ENCODE measurements around the gene SEPTIN6.

Gene SEPTIN6

DNA sequence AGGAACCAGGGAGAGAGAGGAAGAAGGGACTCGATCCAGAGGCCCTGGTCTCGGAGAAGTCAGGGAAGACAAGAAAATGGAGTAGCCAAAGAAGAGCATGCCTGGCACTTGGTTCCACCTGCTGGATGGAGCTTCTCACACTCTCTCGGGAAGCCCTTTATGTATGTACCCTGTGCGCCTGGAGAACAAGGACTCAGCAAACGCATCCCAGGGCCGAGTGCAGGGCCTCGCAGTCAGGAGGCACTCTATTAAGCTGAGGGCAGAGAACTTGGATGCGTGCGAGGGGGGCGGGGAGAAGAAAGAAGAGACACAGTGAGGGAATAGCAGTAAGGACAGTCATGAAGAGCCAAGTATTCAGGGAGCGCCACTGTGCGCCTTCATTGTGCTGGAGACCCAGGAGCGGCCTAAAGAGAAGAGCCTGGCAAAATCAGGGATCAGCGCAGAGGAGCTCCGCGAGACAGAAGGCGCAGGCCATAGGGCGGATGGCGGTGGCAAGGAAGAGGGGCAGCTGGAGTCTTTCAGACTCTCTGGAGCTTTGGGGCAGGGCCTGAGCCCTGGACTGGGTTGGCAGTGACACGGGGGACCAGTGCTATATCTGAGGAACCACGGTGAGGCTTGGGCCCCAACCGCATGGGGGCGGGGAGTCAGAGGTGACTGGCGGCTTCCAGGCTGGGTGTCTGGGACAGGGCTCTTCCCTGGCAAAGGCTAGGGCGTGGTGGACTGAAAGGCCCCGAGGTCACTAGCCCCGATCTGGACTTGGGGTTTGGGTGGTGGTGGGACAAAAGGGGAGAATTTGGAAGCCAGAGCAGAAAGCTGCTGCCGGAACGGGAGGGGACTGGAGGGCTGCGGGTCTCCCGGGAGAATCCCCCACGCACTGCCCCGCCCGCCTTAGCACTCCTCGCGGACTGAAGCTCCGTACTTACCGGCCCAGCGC lies 1.9 kb upstream of the SEPTIN6 start:
- no peaks in the 10 kb centered on the region for H3K36me3 ChIP-seq (replicated peaks)
- no peak overlapping the region for H3K27ac ChIP-seq
- no peak overlapping the region for H3K4me3 ChIP-seq (ENCODE audit: low read depth, low read length)
- no peaks in the 10 kb centered on the region for H3K27me3 ChIP-seq (replicated peaks)
- in situ Hi-C loops (cut with HindIII; ENCODE audit: low pct_ligation_motif_present, low sequenced_read_pairs) = no loop called here
- TF ChIP-seq, protein P1, sequence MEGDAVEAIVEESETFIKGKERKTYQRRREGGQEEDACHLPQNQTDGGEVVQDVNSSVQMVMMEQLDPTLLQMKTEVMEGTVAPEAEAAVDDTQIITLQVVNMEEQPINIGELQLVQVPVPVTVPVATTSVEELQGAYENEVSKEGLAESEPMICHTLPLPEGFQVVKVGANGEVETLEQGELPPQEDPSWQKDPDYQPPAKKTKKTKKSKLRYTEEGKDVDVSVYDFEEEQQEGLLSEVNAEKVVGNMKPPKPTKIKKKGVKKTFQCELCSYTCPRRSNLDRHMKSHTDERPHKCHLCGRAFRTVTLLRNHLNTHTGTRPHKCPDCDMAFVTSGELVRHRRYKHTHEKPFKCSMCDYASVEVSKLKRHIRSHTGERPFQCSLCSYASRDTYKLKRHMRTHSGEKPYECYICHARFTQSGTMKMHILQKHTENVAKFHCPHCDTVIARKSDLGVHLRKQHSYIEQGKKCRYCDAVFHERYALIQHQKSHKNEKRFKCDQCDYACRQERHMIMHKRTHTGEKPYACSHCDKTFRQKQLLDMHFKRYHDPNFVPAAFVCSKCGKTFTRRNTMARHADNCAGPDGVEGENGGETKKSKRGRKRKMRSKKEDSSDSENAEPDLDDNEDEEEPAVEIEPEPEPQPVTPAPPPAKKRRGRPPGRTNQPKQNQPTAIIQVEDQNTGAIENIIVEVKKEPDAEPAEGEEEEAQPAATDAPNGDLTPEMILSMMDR (IDR thresholded peaks at IDR 0.05; ENCODE audit: low read depth, low read length, missing control alignments) = peak; percentile 13
- no peak for DNase-seq

DNA sequence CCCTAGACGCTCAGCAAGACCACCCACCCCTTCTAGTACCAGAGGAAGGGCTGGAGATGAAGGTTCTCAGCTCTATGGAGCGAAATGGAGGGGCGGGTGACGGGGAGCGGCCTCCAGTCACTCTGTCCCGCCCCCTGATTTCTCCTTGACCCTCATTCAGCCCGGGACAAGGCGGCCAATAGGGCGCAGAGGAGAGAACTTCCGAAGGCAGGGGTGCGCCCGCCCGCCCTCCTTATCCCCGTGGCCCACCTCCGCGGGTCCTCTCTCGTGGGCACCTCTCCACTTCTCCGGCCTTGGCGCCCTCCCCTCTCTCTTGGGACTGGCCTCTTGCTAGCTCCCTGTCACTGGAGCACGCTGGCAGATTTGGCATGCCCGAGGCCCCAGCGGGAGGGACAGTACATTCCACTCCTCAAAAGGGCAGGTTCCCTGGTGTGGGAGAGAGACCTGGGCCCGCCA lies 1.1 kb upstream of the SEPTIN6 start:
- in situ Hi-C loops (cut with HindIII; ENCODE audit: low pct_ligation_motif_present, low sequenced_read_pairs) = no loop called here
- no peak overlapping the region for H3K27ac ChIP-seq
- H3K36me3 ChIP-seq (replicated peaks) = no peaks in the 10 kb centered on the region
- H3K27me3 ChIP-seq (replicated peaks) = no peaks in the 10 kb centered on the region
- DNase-seq = no peak
- no peak overlapping the region for H3K4me3 ChIP-seq (ENCODE audit: low read depth, low read length)
- TF ChIP-seq, protein P1 (IDR thresholded peaks at IDR 0.05; ENCODE audit: low read depth, low read length, missing control alignments) = no peak

DNA sequence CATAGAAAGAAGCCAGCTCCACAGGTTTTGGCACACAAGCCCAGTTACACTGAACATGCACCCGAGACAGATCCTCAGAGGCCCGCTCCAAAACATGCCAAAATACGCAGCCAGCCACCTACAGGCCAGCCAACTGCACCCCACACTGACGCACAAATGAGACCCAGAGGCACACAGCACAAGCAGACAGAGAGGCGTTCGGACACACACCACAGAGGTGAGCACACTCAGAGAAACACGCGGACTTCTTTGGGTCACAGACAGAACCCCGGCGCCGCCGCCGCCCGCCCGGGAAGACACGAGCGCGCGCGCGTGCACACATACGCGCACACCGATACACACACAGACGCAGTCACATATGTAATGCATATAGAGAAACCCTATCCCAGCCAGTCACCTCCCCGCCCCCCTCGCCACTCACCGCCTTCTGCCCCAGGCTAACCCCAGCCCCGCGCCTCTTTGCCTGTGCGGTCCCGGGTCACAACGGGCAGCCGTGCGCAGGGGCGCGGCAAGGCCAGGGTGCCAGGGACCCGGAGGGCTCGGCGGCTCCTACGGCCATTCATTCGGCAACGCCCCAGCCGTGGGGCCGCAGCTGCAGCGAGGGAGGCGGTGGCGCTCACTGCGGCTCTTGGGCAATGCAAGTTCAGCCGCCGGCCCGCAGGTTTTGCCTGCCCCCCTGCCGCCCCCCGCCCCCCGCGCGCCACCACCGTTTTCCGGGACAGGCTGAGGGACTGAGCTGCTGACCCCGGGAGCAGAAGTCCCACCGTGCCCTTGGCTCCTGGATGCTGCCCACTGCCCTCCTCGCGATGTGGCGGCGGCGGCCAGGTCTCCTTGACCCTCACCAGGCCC lies 553 bp downstream of the SEPTIN6 start:
- H3K27me3 ChIP-seq (replicated peaks) = no peaks in the 10 kb centered on the region
- in situ Hi-C loops (cut with HindIII; ENCODE audit: low pct_ligation_motif_present, low sequenced_read_pairs) = no loop called here
- TF ChIP-seq, protein P1 (IDR thresholded peaks at IDR 0.05; ENCODE audit: low read depth, low read length, missing control alignments) = peak; percentile 25
- no peaks in the 10 kb centered on the region for H3K36me3 ChIP-seq (replicated peaks)
- peak overlapping the region; percentile 52 for H3K27ac ChIP-seq
- peak overlapping the region; percentile 70 for H3K4me3 ChIP-seq (ENCODE audit: low read depth, low read length)
- DNase-seq = peak; percentile 17

- H3K27ac ChIP-seq = no peak overlapping the region
These were observed 1.8 kb downstream of the SEPTIN6 start for GRCh38 chrX:119690921-119691716.

DNA sequence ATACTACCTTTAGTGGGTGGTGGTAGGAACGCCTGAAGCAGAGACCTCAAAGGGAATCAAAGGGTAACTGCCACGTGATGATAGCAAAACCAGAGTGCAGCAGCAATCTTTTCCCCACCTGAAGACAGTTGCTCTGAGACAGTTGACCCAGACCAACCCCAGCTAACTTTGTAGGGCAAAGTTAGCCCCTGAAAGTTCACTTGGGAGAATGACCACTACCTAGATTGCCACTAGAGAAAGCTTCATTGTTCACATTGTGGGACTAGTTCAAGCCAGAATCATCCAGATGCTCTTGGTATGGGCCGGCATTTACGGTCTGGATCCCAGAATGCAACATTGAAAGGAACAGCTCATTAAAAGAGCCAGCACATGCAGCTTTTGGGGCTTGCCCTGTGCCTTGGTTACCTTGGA lies 4.1 kb downstream of the SEPTIN6 start:
- no peak for DNase-seq
- TF ChIP-seq, protein P1 (IDR thresholded peaks at IDR 0.05; ENCODE audit: low read depth, low read length, missing control alignments) = no peak
- Histone ChIP-seq H3K27me3 (replicated peaks) (no peaks in the 10 kb centered on the region), H3K36me3 (replicated peaks) (no peaks in the 10 kb centered on the region), H3K4me3 (ENCODE audit: low read depth, low read length) (no peak overlapping the region), H3K27ac (no peak overlapping the region)
- in situ Hi-C loops (cut with HindIII; ENCODE audit: low pct_ligation_motif_present, low sequenced_read_pairs) = no loop called here

More at GRCh38 chrX:119690921-119691716, 1.8 kb downstream of the SEPTIN6 start:
- TF ChIP-seq, protein P1 (IDR thresholded peaks at IDR 0.05; ENCODE audit: low read depth, low read length, missing control alignments) = no peak
- peak; percentile 17 for DNase-seq
- H3K4me3 ChIP-seq (ENCODE audit: low read depth, low read length) = no peak overlapping the region
- H3K27me3 ChIP-seq (replicated peaks) = no peaks in the 10 kb centered on the region
- in situ Hi-C loops (cut with HindIII; ENCODE audit: low pct_ligation_motif_present, low sequenced_read_pairs) = no loop called here
- H3K36me3 ChIP-seq (replicated peaks) = no peaks in the 10 kb centered on the region

Measured in brain microvascular endothelial cell (primary cell).